ENCODE results near the gene POGLUT3.

Gene POGLUT3

DNA sequence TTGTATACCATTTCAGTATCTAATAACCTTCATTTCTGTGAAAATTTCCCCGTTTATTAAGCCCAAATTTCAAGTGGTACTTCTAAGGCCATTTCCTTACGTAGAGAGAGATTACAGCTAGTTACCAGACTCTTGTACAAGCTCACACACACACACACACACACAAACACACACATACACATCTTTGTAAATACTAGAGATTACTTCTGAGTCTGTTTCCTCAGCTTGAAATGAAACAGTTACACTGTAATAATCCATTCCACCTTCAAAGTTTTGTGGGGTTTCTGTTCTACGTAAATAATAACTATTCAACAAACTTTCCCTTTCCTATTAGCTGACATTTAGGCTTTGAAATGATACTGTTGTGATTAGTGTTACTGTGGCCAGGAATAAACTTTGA, 6.2 kb downstream of the POGLUT3 start:
- Mint-ChIP-seq H3K36me3 (peaks cover 6% of the 10 kb centered on the region), H3K4me1 (peaks cover 3% of the 10 kb centered on the region), H3K4me3 (no peak overlapping the region), H3K9me3 (peaks cover 1% of the 10 kb centered on the region), H3K27me3 (no peaks in the 10 kb centered on the region), H3K27ac (no peak overlapping the region)
- DNase-seq (ENCODE audit: low spot score in 2 of 2) (no peak), ATAC-seq (ENCODE audit: low read depth) (no peak)

DNA sequence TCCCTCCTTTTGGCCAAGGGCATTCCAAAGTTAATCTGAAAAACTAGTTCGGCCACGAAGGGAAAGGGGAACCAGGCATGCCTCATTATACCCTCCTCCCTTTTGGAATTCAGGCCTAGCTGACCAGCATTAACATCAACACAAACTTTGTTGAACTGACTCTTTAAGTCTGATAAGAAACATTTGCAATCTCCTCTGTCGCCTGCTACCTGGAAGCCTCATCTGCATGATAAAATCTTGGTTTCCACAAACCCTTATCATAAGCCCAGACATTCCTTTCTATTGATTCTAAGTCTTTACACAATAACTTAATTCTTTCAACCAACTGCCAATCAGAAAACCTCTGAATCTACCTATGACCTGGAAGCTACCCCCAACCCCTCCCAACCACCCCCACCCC, 11.4 kb downstream of the POGLUT3 start:
- Mint-ChIP-seq H3K4me1 (no peaks in the 10 kb centered on the region), H3K9me3 (peaks cover 1% of the 10 kb centered on the region), H3K4me3 (no peak overlapping the region), H3K36me3 (peaks cover 10% of the 10 kb centered on the region), H3K27ac (no peak overlapping the region), H3K27me3 (no peaks in the 10 kb centered on the region)
- no peak for ATAC-seq (ENCODE audit: low read depth)
- no peak for DNase-seq (ENCODE audit: low spot score in 2 of 2)

DNA sequence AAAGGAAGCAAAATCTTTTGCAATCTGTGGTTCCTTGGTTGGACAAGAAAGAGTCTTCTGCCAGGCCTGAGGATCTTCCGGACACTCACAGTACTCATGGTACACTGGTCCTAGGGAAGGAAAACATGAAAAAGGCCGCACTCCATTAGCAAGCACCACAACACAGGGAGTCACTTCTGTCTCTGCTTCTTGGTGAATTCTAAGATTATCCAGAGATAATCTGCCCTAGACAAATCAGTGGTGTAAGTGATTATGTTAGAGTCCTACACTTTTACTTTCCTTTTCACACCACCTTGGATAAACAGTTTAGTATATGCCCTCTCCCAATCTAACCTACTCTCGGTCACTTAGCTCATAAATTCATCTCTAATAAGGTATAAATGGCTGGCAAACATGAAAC, 11.9 kb downstream of the POGLUT3 start:
- no peak overlapping the region for H3K4me3 Mint-ChIP-seq
- no peak for ATAC-seq (ENCODE audit: low read depth)
- peaks cover 1% of the 10 kb centered on the region for H3K9me3 Mint-ChIP-seq
- H3K27ac Mint-ChIP-seq: no peak overlapping the region
- DNase-seq (ENCODE audit: low spot score in 2 of 2): no peak
- H3K4me1 Mint-ChIP-seq: no peaks in the 10 kb centered on the region
- peaks cover 8% of the 10 kb centered on the region for H3K36me3 Mint-ChIP-seq
- H3K27me3 Mint-ChIP-seq: no peaks in the 10 kb centered on the region

DNA sequence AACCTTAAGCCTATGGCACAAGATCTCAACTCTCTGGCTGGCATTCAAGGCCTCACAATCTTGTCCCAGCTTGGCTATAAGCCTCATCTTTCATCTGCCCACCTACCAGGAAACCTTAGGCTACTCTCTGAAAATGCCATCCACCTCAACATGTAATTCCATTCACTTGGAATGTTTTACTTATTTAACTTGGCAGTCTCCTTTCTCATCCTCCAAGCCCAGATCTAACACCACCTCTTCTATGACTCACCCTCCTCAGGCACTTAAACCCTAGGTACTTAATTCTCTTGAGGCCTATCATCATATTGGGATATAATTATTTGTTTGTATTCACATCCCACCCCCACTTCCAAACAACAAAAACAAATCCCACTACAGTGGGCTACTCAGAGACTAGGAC, 15.0 kb downstream of the POGLUT3 start:
- H3K36me3 Mint-ChIP-seq: peaks cover 8% of the 10 kb centered on the region
- no peaks in the 10 kb centered on the region for H3K4me1 Mint-ChIP-seq
- ATAC-seq (ENCODE audit: low read depth): no peak
- H3K4me3 Mint-ChIP-seq: no peak overlapping the region
- no peaks in the 10 kb centered on the region for H3K27me3 Mint-ChIP-seq
- no peak overlapping the region for H3K27ac Mint-ChIP-seq
- DNase-seq (ENCODE audit: low spot score in 2 of 2): no peak
- H3K9me3 Mint-ChIP-seq: peaks cover 1% of the 10 kb centered on the region

DNA sequence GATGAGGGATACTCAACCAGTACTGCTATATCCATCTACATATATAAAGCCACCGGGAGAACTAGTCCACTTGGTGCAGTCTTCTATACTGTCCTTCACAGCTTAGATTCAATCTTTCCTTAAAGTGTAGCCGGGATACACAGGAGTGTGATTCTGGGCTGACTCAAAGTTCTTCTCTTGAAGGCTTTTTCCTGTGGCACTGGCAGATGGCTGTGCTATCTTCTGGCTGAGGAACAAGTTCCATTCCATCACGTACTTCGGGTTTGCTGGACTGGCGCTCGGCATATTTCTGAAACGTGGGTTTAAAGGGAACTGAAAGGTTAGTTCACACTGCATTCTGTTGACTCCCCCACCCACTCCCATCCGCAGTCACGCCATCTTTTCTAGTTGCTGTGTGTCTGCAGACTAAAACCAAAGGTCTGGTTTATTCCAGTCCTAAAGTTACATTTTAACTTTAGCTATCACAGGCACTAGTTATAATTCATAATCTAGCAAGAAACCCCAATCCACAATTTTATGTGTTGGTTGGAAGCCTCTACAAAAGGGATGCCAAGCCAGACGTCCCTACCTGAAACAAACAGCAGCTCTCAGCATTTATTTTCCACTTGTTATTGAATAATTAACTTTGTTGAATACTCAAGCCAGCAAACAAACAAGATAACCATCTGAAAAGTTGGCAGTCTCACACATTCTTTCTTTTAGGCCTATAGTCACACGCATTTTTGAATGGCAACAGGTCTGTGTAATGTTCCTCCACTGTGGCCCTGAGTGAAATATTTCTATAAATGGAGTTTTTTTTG, 23.3 kb downstream of the POGLUT3 start:
- H3K36me3 Mint-ChIP-seq: peaks cover 7% of the 10 kb centered on the region
- DNase-seq (ENCODE audit: low spot score in 2 of 2): no peak
- no peak overlapping the region for H3K4me3 Mint-ChIP-seq
- peak overlapping the region; percentile 55 for H3K27ac Mint-ChIP-seq
- no peaks in the 10 kb centered on the region for H3K4me1 Mint-ChIP-seq
- H3K9me3 Mint-ChIP-seq: no peaks in the 10 kb centered on the region
- no peak for ATAC-seq (ENCODE audit: low read depth)
- H3K27me3 Mint-ChIP-seq: no peaks in the 10 kb centered on the region

DNA sequence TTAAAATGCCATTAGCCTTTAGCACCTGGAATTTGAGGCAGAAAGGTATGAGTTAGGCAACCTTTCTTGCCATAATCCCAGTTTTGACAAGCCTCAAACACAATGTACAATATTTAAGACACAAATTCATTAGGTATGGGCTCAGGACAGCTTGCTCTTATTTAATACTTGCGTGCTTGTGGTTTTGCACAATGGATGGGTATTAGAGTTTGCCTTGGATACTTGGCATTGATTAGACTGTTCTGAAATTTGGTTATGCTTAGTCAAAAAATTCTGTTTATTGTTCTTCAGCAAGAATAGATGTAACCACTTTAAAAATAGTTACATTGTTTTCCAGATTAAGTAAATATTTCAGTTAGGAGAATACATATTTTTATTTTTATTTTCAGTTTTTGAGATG, 25.5 kb downstream of the POGLUT3 start:
- Mint-ChIP-seq H3K9me3 (no peaks in the 10 kb centered on the region), H3K36me3 (peaks cover 7% of the 10 kb centered on the region), H3K4me3 (no peak overlapping the region), H3K27ac (no peak overlapping the region), H3K27me3 (no peaks in the 10 kb centered on the region), H3K4me1 (peaks cover 2% of the 10 kb centered on the region)
- ATAC-seq (ENCODE audit: low read depth) (no peak), DNase-seq (ENCODE audit: low spot score in 2 of 2) (no peak)

DNA sequence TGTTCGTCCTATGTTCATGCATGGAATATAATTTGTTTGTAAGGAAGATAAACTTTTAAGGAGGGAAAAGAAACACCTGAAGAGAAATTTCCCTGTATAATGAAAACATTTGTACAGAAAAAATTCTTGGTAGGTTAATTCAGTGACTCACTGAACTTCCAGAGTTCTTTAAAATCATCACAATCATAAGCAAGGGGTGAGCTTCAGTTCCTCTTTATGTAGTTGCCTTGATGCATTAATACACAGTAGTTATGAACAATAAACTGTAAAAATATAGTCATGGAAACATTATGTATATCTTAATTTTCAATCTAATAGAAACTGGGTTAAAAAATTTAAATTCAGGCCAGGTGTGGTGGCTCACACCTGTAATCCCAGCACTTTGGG, 29.7 kb downstream of the POGLUT3 start:
- Mint-ChIP-seq H3K4me1 (peaks cover 2% of the 10 kb centered on the region), H3K27ac (peak overlapping the region; percentile 99), H3K4me3 (peak overlapping the region; percentile 32), H3K9me3 (no peaks in the 10 kb centered on the region), H3K27me3 (no peaks in the 10 kb centered on the region), H3K36me3 (no peaks in the 10 kb centered on the region)
- ATAC-seq (ENCODE audit: low read depth): no peak
- DNase-seq (ENCODE audit: low spot score in 2 of 2): no peak

DNA sequence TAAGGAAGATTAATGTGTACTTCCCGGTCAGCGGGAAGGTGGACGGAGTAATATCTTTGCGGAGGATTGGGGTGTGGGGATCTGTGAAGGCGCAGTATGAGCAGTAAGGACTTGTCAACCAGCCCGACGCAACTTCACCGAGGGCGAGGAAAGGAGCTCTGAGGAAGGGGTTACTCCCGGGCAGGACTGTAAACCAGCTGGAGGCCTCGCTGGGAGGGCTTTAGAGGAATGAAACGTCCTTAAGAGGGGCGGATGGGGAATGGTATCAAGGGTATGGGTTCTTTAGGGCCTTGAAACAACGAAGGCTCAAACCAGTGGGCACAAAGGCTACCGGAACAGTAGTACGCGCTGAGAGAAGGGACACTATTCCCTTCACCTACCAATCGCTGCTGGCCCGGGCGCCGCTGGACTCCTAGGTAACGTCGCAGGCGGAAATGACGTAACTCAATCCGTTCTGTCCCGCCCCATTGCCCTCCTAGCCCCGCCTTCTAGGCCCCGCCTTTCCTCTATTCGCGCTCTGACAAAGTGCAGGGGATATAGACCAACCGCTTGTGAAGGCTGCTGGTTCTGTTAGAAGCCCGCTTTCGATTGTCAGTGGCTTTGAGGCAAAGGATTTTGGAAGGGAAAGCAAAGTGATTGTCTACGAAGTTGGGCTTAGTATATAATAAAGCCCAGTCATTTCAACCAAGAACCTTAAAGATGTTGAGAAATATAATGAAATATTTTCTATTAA, 30.9 kb downstream of the POGLUT3 start, which contains the start of gene C11orf65:
TSS of gene C11orf65 (minus strand) at position 439 of the 733 bp plus-strand sequence. CDS start 5,970 bp downstream, outside the sequence.
- Mint-ChIP-seq H3K27me3 (no peaks in the 10 kb centered on the region), H3K9me3 (no peaks in the 10 kb centered on the region), H3K4me1 (peaks cover 2% of the 10 kb centered on the region), H3K4me3 (peak within 1 kb of the TSS; percentile 98), H3K36me3 (no peaks in the 10 kb centered on the region), H3K27ac (peak within 1 kb of the TSS; percentile 99)
- DNase-seq (ENCODE audit: low spot score in 2 of 2) (peak; percentile 91 to 96), ATAC-seq (ENCODE audit: low read depth) (peak; percentile 94)

DNA sequence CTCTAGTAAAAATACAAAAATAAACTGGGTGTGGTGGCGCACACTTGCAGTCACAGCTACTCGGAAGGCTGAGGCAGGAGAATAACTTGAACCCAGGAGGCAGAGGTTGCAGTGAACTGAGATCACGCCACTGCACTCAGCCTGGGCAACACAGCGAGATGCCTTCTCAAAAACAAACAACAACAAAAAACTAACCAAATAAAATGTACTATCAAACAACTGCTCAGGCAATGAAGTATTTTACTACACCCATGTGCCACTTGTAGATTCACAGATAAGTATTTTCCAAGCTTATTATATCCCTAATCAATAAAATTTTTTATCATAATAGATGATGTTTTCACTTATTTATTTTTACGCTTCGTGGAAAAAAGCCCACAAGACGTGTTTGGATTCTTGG, 31.8 kb downstream of the POGLUT3 start:
- Mint-ChIP-seq H3K4me1 (peaks cover 2% of the 10 kb centered on the region), H3K9me3 (no peaks in the 10 kb centered on the region), H3K4me3 (peak overlapping the region; percentile 98), H3K27me3 (no peaks in the 10 kb centered on the region), H3K27ac (peak overlapping the region; percentile 99), H3K36me3 (no peaks in the 10 kb centered on the region)
- DNase-seq (ENCODE audit: low spot score in 2 of 2) (no peak), ATAC-seq (ENCODE audit: low read depth) (no peak)

DNA sequence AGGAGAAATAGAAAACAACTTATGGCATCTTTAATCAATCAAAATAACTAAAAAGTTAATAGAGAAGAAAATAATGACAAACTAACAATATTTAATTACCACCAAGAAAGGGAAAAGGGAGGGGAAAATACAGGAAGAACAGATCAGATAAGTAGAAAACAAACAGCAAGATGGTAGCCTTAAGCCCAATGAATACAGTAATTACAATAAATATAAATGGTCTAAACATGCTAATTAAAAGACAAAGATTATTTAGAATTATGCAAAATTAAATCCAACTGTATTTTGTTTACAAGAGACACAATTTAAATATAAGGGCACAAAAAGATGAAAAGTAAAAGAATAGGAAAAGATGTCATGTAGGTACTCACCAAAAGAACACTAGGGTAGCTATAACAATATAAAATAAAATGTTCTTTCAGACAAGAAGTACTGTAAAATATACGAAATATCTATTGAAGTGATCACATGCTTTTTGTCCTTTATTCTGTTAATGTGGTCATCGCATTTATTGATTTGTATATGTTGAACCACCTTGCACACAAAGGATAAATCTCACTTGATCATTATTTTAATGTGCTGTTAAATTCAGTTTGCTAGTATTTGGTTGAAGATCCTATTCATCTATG, 44.9 kb downstream of the POGLUT3 start:
- ATAC-seq (ENCODE audit: low read depth): no peak

More for the DNA sequence above, 44.9 kb downstream of the POGLUT3 start:
- H3K9me3 Mint-ChIP-seq: peaks cover 10% of the 10 kb centered on the region
- no peak overlapping the region for H3K27ac Mint-ChIP-seq
- no peaks in the 10 kb centered on the region for H3K4me1 Mint-ChIP-seq
- DNase-seq (ENCODE audit: low spot score in 2 of 2): no peak
- no peak overlapping the region for H3K4me3 Mint-ChIP-seq
- no peaks in the 10 kb centered on the region for H3K27me3 Mint-ChIP-seq
- peaks cover 3% of the 10 kb centered on the region for H3K36me3 Mint-ChIP-seq

All from memory B cell (primary cell).